Keratinocyte (primary cell): ENCODE measurements around the gene NTRK1. TPM values are rescaled to one million over a fixed set of nuclear protein-coding genes. Genes with fewer than 3 reads are reported as not detected.
"Not testable (repeated sequence)": the region's sequence is repeated elsewhere in the genome, so short reads cannot be mapped to it uniquely, and the experiment has no call there.

Experiments
- DNase-seq: peaks from one replicate; pipeline ENCODE4 v3.0.0-alpha.2; 2011; ENCODE audit warnings: low read depth, missing footprints, low spot score
- FAIRE-seq: peaks from 2 replicates; lab custom pipeline; 2011; peaks lifted over from hg19 to GRCh38; lab: Jason Lieb, UNC
- H2AFZ ChIP-seq: 2 replicates; pipeline ENCODE4 v1.6.0; 2012; ENCODE audit warnings: low read length, control low read depth, inconsistent platforms; ENCODE audit not compliant: control insufficient read depth
- H3K27ac ChIP-seq: 2 replicates; pipeline ENCODE4 v1.5.1; 2011; ENCODE audit warnings: low read length; ENCODE audit not compliant: control insufficient read depth, insufficient read depth
- H3K27me3 ChIP-seq: 3 replicates; pipeline ENCODE4 v1.6.0; 2011; ENCODE audit warnings: low read length; ENCODE audit not compliant: control insufficient read depth, insufficient read depth; ENCODE audit errors: extremely low read depth
- H3K36me3 ChIP-seq, 2 experiments: 2 replicates in 1 of 2; 3 replicates in 1 of 2; pipeline ENCODE4 v1.5.1; 2011; ENCODE audit warnings: low read length in 2 of 2, mild to moderate bottlenecking in 1 of 2; ENCODE audit not compliant: control insufficient read depth in 2 of 2, insufficient read depth in 2 of 2; ENCODE audit errors: extremely low read depth in 1 of 2
- H3K4me1 ChIP-seq: 3 replicates; pipeline ENCODE4 v1.5.1; 2011; ENCODE audit warnings: low read length; ENCODE audit not compliant: control insufficient read depth, insufficient read depth; ENCODE audit errors: extremely low read depth
- H3K4me2 ChIP-seq: 3 replicates; pipeline ENCODE4 v1.6.0; 2011; ENCODE audit warnings: low read depth, low read length; ENCODE audit not compliant: control insufficient read depth, insufficient read depth; ENCODE audit errors: extremely low read depth
- H3K4me3 ChIP-seq, 3 experiments: fragments of 200-600 bp in 1 of 3; sonication (generic) in 1 of 3; 2 replicates in 2 of 3; 3 replicates in 1 of 3; pipeline ENCODE4 v1.5.1; 2011 to 2016; ENCODE audit warnings: low read length in 3 of 3, mild to moderate bottlenecking in 3 of 3, control low read depth in 2 of 3, inconsistent platforms in 1 of 3, low read depth in 1 of 3, mixed read lengths in 1 of 3, mixed run types in 1 of 3, moderate library complexity in 1 of 3; ENCODE audit not compliant: control insufficient read depth in 2 of 3, insufficient read depth in 2 of 3; ENCODE audit errors: extremely low read depth in 1 of 3
- H3K79me2 ChIP-seq: 2 replicates; pipeline ENCODE4 v1.6.0; 2012; ENCODE audit warnings: low read length; ENCODE audit not compliant: control insufficient read depth, insufficient read depth
- H3K9ac ChIP-seq: 3 replicates; pipeline ENCODE4 v1.6.0; 2011; ENCODE audit warnings: low read length; ENCODE audit not compliant: control insufficient read depth, insufficient read depth; ENCODE audit errors: extremely low read depth
- H3K9me1 ChIP-seq: 3 replicates; pipeline ENCODE4 v1.6.0; 2011; ENCODE audit warnings: low read length; ENCODE audit not compliant: control insufficient read depth, insufficient read depth; ENCODE audit errors: extremely low read depth
- H3K9me3 ChIP-seq: 2 replicates; pipeline ENCODE4 v1.5.1; 2012; ENCODE audit warnings: low read depth, low read length; ENCODE audit not compliant: control insufficient read depth
- H4K20me1 ChIP-seq: 3 replicates; pipeline ENCODE4 v1.6.0; 2011; ENCODE audit warnings: low read length; ENCODE audit not compliant: control insufficient read depth, insufficient read depth; ENCODE audit errors: extremely low read depth
- CTCF ChIP-seq, 3 experiments: IDR thresholded peaks in 1 of 3; conservative IDR thresholded peaks in 1 of 3; optimal IDR thresholded peaks in 1 of 3; 2 replicates in 2 of 3; 3 replicates in 1 of 3; pipeline versions ENCODE3 to v1.5.1; 2011; ENCODE audit warnings: low read length in 3 of 3, mild to moderate bottlenecking in 3 of 3, moderate library complexity in 2 of 3, control low read depth in 1 of 3, inconsistent platforms in 1 of 3; ENCODE audit not compliant: insufficient read depth in 2 of 3; ENCODE audit errors: extremely low read depth in 1 of 3
- EZH2 ChIP-seq: IDR thresholded peaks from one replicate; pipeline ENCODE4 v1.6.1; 2012; ENCODE audit warnings: inconsistent platforms, mild to moderate bottlenecking, low read length, moderate library complexity
- dilution Hi-C: fragments of 300-500 bp; cut with MboI; formaldehyde crosslinking; loops from one replicate; pipeline ENCODE4 v1.7.0; 2020; ENCODE audit warnings: low sequenced_read_pairs; ENCODE audit not compliant: extremely low pct_ligation_motif_present
- polyA plus RNA-seq, 5 experiments: library from polyadenylated mRNA; depleted of rRNA in 3 of 5; stranded (reverse) in 3 of 5; stranded (forward) in 1 of 5; unstranded in 1 of 5; fragments of >200 nt; gene quantifications; 1 replicate in 1 of 5; 2 replicates in 3 of 5; 3 replicates in 1 of 5; pipeline versions ENCODE4 v1.2.1 to v1.2.3, GENCODE V29; 2011 to 2012; ENCODE audit warnings: missing spikeins in 2 of 5, low read depth in 1 of 5, low replicate concordance in 1 of 5

Gene NTRK1
- polyA plus RNA-seq, 1 donor (not counting 4 experiments of a cell fraction or from before 2014, with no cell fraction given) = 0.03 TPM

- FAIRE-seq (peak; percentile 72), DNase-seq (peak; percentile 62)
- no peak overlapping the region for H3K4me2 ChIP-seq
These were observed 65.5 kb downstream of the NTRK1 start for GRCh38 chr1:156926175-156926574.

GRCh38 chr1:156926695-156927094, 66.0 kb downstream of the NTRK1 start:
- peaks cover 80% of the 10 kb centered on the region for H3K27me3 ChIP-seq
- H3K9ac ChIP-seq, FAIRE-seq, H3K4me3 ChIP-seq, dilution Hi-C loops, H3K9me3 ChIP-seq, H3K36me3 ChIP-seq, DNase-seq, H3K79me2 ChIP-seq, H4K20me1 ChIP-seq, H3K27ac ChIP-seq, H3K9me1 ChIP-seq, H2AFZ ChIP-seq, H3K4me2 ChIP-seq: not testable (repeated sequence)
- H3K4me1 ChIP-seq = peaks cover 12% of the 10 kb centered on the region

More at GRCh38 chr1:156926175-156926574, 65.5 kb downstream of the NTRK1 start:
- Histone ChIP-seq H4K20me1 (peaks cover 1% of the 10 kb centered on the region), H2AFZ (no peak overlapping the region), H3K27ac (no peak overlapping the region), H3K36me3 (no peaks in the 10 kb centered on the region), H3K79me2 (no peaks in the 10 kb centered on the region), H3K9ac (no peak overlapping the region), H3K27me3 (peaks cover 85% of the 10 kb centered on the region), H3K4me3 (no peak overlapping the region), H3K9me1 (no peaks in the 10 kb centered on the region), H3K4me1 (peaks cover 12% of the 10 kb centered on the region), H3K9me3 (no peaks in the 10 kb centered on the region)
- TF ChIP-seq EZH2 (peak; percentile 12), CTCF (optimal IDR thresholded peaks at IDR 0.05 in 1 of 3, IDR thresholded peaks at IDR 0.05 in 1 of 3, conservative IDR thresholded peaks at IDR 0.05 in 1 of 3; ENCODE audit: extremely low read depth in 1 of 3, insufficient read depth in 2 of 3, low read length in 3 of 3) (no peak)
- dilution Hi-C loops = no loop called here
